HT-29 (cell line): ENCODE results near the gene LPCAT2. TPM values are rescaled to one million over a fixed set of nuclear protein-coding genes. Genes with fewer than 3 reads are reported as not detected.
"Not testable (repeated sequence)": the region's sequence is repeated elsewhere in the genome, so short reads cannot be mapped to it uniquely, and the experiment has no call there.

Experiments used
- DNase-seq: peaks from one replicate; pipeline ENCODE4 v3.0.0-alpha.2; 2015; ENCODE audit warnings: low spot score
- total RNA-seq: library from RNA; depleted of rRNA; stranded (reverse); fragments of >200 nt; shearing (Covaris generic); gene quantifications from 2 replicates; pipeline ENCODE4 v1.2.3, GENCODE V29; 2014; rRNA removed

LPCAT2 gene
- total RNA-seq, 1 experiment from 2014 or later = 18.0 TPM

- DNase-seq = no peak
Measured at GRCh38 chr16:55592306-55592705, 83.4 kb downstream of the LPCAT2 start.

- DNase-seq = peak; percentile 30
Measured at GRCh38 chr16:55597928-55598327, 89.1 kb downstream of the LPCAT2 start.

GRCh38 chr16:55605754-55606336 is 97.0 kb downstream of the LPCAT2 start:
- no peak for DNase-seq

GRCh38 chr16:55613613-55614335 is 104.9 kb downstream of the LPCAT2 start:
- DNase-seq = no peak

GRCh38 chr16:55615071-55615470 is 106.2 kb downstream of the LPCAT2 start:
- DNase-seq = no peak

GRCh38 chr16:55615670-55616069 is 106.8 kb downstream of the LPCAT2 start:
- not testable (repeated sequence) for DNase-seq

GRCh38 chr16:55621771-55622170 is 112.9 kb downstream of the LPCAT2 start:
- no peak for DNase-seq

GRCh38 chr16:55622272-55622671 is 113.4 kb downstream of the LPCAT2 start:
- DNase-seq = no peak

- peak; percentile 40 for DNase-seq
Measured at GRCh38 chr16:55622930-55623561, 114.2 kb downstream of the LPCAT2 start.

GRCh38 chr16:55623640-55624039 is 114.8 kb downstream of the LPCAT2 start:
- no peak for DNase-seq

- no peak for DNase-seq
Measured at GRCh38 chr16:55624696-55625095, 115.8 kb downstream of the LPCAT2 start.

- DNase-seq = no peak
Measured at GRCh38 chr16:55625843-55626242, 117.0 kb downstream of the LPCAT2 start.

GRCh38 chr16:55628306-55628968 is 119.6 kb downstream of the LPCAT2 start:
- DNase-seq = no peak

GRCh38 chr16:55630774-55631173 is 121.9 kb downstream of the LPCAT2 start:
- no peak for DNase-seq

GRCh38 chr16:55632259-55632658 is 123.4 kb downstream of the LPCAT2 start:
- no peak for DNase-seq

- DNase-seq = no peak
Measured at GRCh38 chr16:55634193-55634592, 125.3 kb downstream of the LPCAT2 start.

Other genes starting within 250 kb of the LPCAT2 start
- not detected in 2 replicates for gene IRX6, start 184.9 kb upstream of the LPCAT2 start, total RNA-seq
- 0.03 and 0.42 TPM in 2 replicates for gene MMP2, start 29.9 kb upstream of the LPCAT2 start, total RNA-seq
- gene CAPNS2, start 57.6 kb downstream of the LPCAT2 start, total RNA-seq = 0.08 and 0.23 TPM in 2 replicates
- not detected in 2 replicates for gene SLC6A2, start 146.9 kb downstream of the LPCAT2 start, total RNA-seq